Inferior parietal cortex (tissue), 1 donor: ENCODE results near the gene FEZF2.

ENCODE experiments used
- DNase-seq: peaks from one replicate; pipeline ENCODE4 v3.0.0-alpha.2; 2016; ENCODE audit errors: extremely low spot score

The FEZF2 gene

DNA sequence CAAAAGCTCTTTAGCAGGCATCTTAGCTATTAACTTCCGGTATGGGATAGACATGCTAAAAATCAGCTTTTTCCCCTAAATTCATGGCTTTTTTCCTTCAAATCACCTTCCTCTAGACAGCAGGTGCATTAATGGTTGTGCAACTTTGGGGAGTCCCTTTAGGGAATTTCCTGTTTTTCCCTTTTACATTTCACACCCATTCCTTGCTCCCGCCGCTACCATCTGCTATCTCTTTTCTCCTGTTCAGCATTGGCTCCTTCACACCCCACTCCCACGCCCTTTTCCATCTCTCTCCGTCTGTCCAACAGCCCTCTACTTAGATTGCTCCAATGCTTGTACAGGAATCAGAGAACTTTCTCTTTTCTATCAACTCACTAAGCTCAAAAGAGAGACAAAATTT, 43.4 kb downstream of the FEZF2 start:
- DNase-seq: peak; percentile 57

DNA sequence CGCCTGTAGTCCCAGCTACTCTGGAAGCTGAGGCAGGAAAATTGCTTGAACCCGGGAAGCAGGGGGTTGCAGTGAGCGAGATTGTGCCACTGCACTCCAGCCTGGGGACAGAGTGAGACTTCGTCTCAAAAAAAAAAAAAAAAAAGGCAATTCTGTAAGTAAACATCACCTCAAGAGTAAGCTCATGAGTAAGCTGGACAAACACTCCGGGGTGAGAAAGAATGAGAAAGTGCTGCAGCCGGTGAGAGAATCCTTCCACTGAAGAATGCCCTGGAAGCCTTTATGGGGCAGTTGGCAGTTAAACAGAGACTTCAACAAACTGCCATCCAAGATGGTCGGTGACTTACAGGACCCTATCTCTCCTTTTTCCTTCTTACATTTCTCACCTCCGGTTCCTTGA, 47.5 kb downstream of the FEZF2 start:
- DNase-seq: no peak

DNA sequence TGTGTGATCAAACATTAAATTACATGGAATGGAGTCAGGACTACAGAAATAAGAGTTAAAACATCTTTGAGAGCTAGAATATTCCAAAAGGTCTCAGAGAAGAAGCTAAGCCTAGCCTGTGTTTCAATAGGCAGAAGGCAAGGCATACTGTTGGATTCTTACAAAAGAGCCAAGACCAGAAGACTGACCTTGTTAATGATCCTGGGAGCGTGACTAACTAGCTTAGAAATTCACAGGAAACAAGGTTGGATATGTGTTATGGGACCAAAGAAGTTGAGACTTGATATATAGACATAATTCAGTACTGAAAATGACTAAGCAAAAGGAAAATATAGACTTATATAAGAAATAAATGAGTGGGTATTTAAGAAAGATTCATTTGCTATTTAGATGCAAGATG, 50.1 kb downstream of the FEZF2 start:
- DNase-seq: no peak
